ENCODE data around the gene RAPGEF4. TPM values are rescaled to one million over a fixed set of nuclear protein-coding genes. Genes with fewer than 3 reads are reported as not detected.

The RAPGEF4 gene
- total and polyA plus RNA-seq, 4 donors = 6.4 to 33.5 (median 8.6) TPM

GRCh38 chr2:172943539-172943938 is 207.9 kb downstream of the RAPGEF4 start:
- peaks cover 0 to 4% (median 0%) of the 10 kb centered on the region in 5 donors for H3K4me1 ChIP-seq (ENCODE audit: control insufficient read depth in 5 of 5, insufficient read depth in 5 of 5, low read length in 5 of 5)
- H3K27ac ChIP-seq (ENCODE audit: low read depth in 1 of 2, low read length in 1 of 2) = no peak overlapping the region
- TF ChIP-seq CTCF (IDR thresholded peaks at IDR 0.05; ENCODE audit: control extremely low read depth, extremely low read depth) = no peak
- WGBS, 2 donors = 57 to 66% methylated on average over 3 of the region's 3 CpGs
- peaks cover 0 to 5% (median 0%) of the 10 kb centered on the region in 4 donors for H3K9me3 ChIP-seq (ENCODE audit: control insufficient read depth in 4 of 4, insufficient read depth in 3 of 4, low read length in 3 of 4)
- DNase-seq (no peak), ATAC-seq (ENCODE audit: insufficient read depth, low FRiP score) (no peak)
- no peaks in the 10 kb centered on the region for H3K36me3 ChIP-seq (ENCODE audit: control insufficient read depth in 4 of 4, insufficient read depth in 4 of 4, low read length in 4 of 4)
- H3K4me3 ChIP-seq = no peak overlapping the region
- peaks cover 0 to 3% (median 0%) of the 10 kb centered on the region in 3 donors for H3K27me3 ChIP-seq (ENCODE audit: control insufficient read depth in 3 of 3, insufficient read depth in 3 of 3, low read length in 2 of 3)
- no peak overlapping the region for H3K9ac ChIP-seq (ENCODE audit: insufficient read depth in 1 of 2, low read length in 2 of 2)

GRCh38 chr2:172944022-172944793 is 208.6 kb downstream of the RAPGEF4 start:
- TF ChIP-seq CTCF (IDR thresholded peaks at IDR 0.05; ENCODE audit: control extremely low read depth, extremely low read depth) = no peak
- DNase-seq (no peak), ATAC-seq (ENCODE audit: insufficient read depth, low FRiP score) (no peak)
- H3K9me3 ChIP-seq (ENCODE audit: control insufficient read depth in 4 of 4, insufficient read depth in 3 of 4, low read length in 3 of 4) = peaks cover 0 to 5% (median 0%) of the 10 kb centered on the region in 4 donors
- peaks cover 0 to 4% (median 0%) of the 10 kb centered on the region in 5 donors for H3K4me1 ChIP-seq (ENCODE audit: control insufficient read depth in 5 of 5, insufficient read depth in 5 of 5, low read length in 5 of 5)
- no peak overlapping the region for H3K4me3 ChIP-seq
- no peak overlapping the region for H3K27ac ChIP-seq (ENCODE audit: low read depth in 1 of 2, low read length in 1 of 2)
- peaks cover 0 to 3% (median 0%) of the 10 kb centered on the region in 3 donors for H3K27me3 ChIP-seq (ENCODE audit: control insufficient read depth in 3 of 3, insufficient read depth in 3 of 3, low read length in 2 of 3)
- H3K9ac ChIP-seq (ENCODE audit: insufficient read depth in 1 of 2, low read length in 2 of 2) = no peak overlapping the region
- WGBS, 2 donors = 47 to 62% methylated on average over 8 of the region's 8 CpGs
- H3K36me3 ChIP-seq (ENCODE audit: control insufficient read depth in 4 of 4, insufficient read depth in 4 of 4, low read length in 4 of 4) = no peaks in the 10 kb centered on the region

DNA sequence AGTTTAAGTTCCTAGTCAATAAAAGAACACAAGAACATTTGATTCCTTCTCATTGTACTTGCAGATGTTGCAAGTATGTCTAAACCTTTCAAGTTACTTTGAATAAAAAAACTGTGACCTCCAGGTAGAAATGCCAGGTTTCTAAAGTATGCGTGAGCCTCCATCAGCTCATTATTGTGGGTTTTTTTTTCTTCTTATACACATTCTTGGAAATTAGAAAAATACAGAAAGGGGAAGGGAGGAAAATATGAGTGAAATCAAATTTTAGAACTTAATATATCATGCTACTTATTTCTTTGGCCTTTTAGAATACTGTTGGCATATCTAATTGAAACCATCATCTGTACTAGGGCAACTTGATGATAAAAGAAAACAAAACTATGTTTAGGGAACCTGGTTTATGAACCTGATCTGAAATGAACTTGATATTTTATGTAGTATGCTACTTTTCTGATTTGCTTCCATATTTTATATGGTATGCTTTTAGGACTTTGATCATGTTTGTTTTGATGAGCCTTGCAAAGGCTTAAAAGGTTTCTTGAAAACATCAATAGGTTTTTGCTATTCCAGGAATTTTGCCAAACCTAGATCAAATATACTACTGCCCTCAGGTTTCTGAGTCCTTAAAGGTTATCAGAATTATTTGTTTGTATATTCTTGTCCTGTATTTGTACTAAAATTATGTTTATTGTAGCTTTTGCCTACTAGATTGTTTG is 209.3 kb downstream of the RAPGEF4 start:
- ATAC-seq (ENCODE audit: insufficient read depth, low FRiP score) (no peak), DNase-seq (no peak)
- Histone ChIP-seq H3K9ac (ENCODE audit: insufficient read depth in 1 of 2, low read length in 2 of 2) (no peak overlapping the region), H3K27me3 (ENCODE audit: control insufficient read depth in 3 of 3, insufficient read depth in 3 of 3, low read length in 2 of 3) (peaks cover 0 to 3% (median 0%) of the 10 kb centered on the region in 3 donors), H3K4me1 (ENCODE audit: control insufficient read depth in 5 of 5, insufficient read depth in 5 of 5, low read length in 5 of 5) (peaks cover 0 to 4% (median 0%) of the 10 kb centered on the region in 5 donors), H3K9me3 (ENCODE audit: control insufficient read depth in 4 of 4, insufficient read depth in 3 of 4, low read length in 3 of 4) (peaks cover 0 to 5% (median 0%) of the 10 kb centered on the region in 4 donors), H3K4me3 (no peak overlapping the region), H3K27ac (ENCODE audit: low read depth in 1 of 2, low read length in 1 of 2) (no peak overlapping the region), H3K36me3 (ENCODE audit: control insufficient read depth in 4 of 4, insufficient read depth in 4 of 4, low read length in 4 of 4) (no peaks in the 10 kb centered on the region)
- 87 to 95% methylated on average over 1 of the region's 1 CpG for WGBS, 2 donors
- TF ChIP-seq CTCF (IDR thresholded peaks at IDR 0.05; ENCODE audit: control extremely low read depth, extremely low read depth) = no peak
